GM19023 (cell line): ENCODE measurements around the gene AFAP1.

ENCODE experiments used
- ATAC-seq: cut with Tn5 transposase; IDR thresholded peaks from one replicate; pipeline ENCODE4 v1.9.1; 2021; ENCODE audit warnings: mild to moderate bottlenecking, moderate library complexity; ENCODE audit not compliant: unreplicated experiment

The AFAP1 gene

DNA sequence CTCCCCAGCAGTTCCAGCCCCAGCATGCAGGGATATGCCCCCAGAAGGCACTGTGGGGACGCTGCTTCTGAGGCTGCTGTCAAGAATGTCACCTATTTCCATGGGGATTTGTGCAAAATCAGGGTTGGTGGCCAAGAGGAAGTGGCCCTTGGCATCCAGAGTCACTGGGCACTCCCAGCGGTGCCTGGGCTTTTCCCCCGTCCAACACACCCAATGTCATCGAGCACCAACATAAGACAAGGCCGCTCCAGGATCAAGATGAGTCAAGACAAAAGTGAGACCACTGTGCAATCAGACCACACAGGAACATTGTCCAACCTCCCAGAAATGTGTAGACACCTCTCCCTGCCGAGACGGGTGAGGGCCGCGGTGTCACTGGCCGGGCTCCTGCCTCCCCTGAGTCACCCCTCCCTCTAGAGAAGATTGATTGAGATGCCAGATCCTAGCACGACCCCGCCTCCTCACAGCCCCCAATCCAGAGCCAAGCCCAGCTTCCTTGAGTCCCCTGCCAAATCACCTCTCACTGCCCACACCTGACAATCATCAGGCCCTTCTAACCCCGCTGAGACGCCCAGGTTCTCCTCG lies 194.3 kb downstream of the AFAP1 start:
- no peak for ATAC-seq

DNA sequence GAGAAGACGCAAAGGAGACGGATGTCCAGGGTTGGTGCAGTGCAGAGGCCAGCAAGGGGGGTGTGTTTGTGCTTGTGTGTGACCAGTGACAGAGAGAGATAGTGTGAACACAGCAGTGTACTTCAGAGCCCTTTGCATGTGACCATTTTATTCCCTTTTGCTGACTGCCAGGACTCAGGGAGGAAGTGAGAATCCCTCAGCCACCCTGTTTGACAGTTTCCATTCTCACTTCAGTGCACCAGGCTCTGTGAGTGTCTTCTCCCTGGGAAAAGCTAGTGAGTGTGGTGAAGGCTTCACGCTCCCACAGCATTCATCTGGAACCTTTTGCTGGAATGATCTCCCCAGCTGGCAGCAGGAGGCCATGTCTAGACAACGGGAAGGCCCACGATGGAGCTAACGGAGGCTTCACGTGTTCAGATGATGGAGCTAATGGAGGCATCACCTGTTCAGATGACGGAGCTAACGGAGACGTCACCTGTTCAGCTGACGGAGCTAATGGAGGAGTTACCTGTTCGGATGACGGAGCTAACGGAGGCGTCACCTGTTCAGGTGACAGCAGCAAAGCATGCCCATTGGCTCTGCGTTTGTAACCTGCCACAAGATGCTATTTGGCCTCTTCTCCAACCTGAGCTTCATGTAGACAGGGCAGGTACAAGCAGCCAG lies 195.4 kb downstream of the AFAP1 start:
- ATAC-seq = no peak

DNA sequence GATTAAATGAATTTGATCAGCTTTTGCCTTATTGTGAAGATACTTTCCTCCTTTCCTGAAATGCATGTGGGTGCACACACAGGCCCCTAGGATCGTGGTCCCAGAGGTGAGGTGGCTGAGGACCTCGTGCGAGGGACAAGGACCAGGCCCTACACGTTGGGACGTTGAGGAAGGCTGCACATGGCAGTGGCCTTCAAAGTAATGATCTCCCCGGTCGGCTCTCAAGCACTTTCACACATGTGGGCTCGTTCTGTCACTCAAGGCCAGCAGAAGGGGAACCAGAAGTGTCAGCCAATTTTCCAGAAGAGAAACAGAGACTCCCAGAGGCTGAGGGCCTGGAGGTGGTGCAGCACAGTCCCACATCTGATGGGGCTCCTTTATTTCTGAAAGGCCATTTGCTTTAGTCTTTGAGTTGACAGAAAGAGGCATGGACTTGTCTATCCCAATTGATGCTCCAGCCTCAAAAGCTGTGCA lies 196.8 kb downstream of the AFAP1 start:
- ATAC-seq = no peak

DNA sequence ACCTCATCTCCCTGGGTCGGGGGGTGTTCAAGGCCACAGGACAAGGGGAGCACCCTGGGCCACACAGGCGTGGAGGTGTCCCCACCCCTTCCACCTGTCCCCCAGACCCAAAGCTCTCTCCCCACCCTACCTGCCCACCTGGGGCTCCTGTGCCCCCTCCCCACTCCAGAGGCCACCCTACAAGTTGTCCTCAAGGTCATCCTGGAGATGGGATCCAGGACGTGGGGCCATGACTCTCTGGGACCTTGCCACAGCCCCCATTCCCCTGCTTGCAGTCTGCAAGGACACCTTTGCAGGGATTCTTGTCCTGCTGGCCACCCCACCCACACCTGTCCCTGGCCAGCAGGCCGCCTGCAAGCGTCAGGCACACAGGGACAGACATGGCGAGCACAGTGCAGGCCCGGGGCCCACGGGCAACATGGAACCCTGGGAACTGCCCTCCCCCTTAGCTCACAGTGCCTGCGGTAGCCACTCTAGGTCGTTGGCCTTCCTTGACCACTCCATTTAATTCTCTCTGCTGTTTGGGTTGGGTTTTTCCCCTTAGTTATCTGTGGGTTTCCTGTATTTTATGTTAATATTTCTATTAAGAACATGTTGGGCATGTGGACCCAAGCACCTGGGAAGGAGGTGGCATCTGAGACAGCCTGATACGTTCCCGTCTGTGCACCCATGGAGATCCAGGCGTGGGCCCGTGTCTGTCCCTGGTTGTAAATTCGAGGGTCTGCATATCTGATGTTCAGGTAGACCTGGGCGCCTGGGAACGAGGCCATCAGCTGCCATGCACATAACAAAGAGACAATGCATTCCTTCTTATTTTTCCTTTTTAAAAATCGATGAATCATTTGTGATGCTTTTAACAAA lies 197.5 kb downstream of the AFAP1 start:
- ATAC-seq = no peak

DNA sequence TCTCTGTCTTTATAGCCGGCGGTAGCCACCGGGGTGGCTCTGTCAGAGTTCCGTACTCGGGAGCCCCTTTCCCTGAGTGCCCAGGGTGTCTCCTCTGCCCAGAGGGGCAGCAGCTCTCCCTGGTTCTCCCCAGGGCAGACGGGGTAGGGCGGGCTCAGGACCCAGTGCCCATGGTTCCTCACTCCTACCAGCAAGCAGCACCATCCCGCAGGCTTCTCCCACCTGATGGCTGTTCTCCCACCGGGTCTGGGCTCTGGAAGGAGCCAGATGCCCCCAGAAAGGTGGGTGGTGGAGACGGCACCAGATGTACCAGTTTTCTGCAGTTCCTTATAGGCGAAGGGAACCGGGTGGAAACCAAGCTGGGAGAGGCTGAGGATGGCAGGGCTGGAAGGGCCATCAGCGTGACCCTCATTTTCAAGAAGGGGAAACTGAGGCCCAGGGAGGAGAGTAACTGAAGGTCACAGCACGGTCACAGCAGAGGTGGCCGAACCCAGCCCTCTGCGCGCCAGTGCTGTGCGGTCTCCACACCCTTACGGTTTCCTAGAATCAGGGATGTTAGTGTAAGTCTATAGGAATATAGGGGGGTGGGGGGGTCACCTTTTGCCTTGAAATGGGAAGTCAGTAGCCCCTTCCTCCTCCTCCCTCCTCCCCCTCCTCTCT lies 198.7 kb downstream of the AFAP1 start:
- no peak for ATAC-seq

DNA sequence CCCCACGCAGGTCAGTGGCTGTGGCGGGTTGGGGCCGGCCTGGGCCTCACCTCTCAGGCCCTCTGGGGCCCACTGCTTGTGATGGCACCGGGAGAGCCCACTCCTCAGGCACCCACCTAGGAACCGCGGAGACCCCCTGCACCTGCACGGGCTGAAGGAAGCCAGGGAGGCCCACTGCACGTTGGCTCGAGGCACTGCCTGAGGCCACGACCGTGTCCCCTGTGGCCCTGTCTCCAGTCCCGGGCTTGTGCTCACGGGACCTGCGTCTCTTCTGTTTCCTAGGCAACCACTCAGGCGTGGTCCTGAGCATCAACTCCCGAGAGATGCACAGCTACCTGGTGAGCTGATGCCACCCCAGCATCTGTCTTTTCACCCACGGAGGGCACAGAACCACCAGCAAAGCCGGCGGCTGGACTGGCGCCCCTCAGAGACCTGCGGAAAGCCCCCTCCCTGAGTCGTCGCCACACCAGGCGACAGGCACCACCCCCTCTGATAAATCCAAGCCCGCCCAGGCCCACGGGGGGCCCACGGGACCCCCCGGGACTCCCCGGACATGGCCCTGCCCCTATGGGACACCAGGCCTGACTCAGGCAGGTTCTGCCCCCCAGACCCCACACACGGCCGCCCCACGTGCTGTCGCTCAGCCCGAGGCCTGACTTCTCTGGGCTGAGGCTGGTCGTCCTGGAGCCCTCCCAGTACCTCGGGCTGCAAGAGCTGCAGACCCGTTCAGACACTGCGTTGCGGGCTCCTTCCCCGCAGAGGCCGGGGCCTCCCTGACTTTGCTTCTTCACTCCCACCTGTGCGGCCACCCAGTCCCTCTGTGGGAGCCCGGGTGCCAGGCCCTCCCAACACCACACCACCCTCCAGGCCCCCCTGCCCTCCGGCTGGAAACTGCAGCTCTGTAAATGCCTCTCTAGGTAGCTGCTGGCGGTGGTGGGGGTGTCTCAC lies 199.5 kb downstream of the AFAP1 start:
- ATAC-seq = no peak

DNA sequence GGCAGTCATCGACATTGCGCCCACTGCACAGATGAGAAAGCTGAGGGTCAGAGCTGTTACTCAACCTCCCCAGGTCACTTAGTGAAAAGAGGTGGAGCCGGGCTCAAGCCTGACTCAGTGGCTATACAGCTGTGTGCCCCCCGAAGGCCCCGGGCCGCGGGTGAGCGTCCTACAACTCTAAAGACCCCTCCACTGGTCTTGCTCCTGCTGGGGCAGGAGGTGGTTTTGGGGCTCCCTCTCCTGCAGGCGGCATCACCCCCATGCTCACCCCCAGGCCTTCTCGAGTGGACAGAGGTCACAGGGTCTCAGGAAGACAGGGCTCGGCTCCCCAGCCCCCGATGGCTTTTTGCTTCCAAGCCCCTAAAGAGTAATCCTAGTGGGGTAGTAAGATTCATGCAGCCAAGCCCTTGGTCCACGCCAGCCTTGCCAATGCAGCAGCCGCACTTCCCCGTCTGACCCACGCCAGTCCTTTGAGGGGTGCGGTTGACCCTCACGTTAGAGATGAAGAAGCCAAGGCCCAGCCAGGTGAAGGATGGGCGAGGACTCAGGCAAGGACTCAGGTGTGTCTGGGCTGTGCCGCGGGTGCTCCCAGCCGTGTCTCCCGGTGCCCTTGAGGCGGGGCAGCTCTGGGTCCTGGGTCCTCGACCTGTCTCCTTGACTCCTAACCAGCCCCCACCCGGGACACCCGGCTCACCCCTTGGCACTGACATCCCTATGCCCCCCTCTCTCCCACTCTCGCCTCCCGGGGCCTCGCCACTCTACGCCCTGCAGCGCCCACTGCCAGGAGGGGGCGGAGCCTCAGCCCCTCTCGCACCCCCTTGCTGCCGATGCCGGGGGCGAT lies 200.4 kb downstream of the AFAP1 start:
- ATAC-seq = no peak

DNA sequence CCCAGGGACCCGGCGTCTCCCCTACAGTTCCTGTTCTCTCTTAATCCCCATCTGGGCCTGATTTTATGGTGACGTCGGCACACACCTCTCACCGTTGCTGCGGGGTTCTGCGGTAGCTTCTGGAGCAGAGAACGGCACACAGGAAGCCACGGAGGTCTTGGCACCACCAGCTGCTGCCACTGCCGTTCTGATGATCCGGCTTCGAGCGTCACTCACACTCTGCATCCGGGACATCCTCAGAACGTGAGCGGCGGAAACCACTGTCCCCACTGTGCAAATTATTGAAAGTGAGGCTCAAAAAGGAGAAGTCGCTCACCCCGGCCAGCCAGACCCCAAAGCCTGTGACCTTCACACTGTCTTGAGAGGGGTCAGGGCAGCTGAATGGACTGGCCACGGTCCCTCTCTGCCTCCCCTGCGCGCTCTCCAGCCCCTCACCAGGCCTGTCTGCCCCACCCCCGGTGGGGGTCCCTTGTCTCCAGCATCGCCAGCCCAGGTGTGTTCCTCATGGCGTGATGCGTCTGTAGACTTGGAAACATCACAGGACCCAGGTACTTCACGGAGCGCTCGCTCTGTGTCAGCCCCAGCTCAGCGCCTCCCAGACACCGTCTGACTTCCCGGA lies 201.1 kb downstream of the AFAP1 start:
- no peak for ATAC-seq

DNA sequence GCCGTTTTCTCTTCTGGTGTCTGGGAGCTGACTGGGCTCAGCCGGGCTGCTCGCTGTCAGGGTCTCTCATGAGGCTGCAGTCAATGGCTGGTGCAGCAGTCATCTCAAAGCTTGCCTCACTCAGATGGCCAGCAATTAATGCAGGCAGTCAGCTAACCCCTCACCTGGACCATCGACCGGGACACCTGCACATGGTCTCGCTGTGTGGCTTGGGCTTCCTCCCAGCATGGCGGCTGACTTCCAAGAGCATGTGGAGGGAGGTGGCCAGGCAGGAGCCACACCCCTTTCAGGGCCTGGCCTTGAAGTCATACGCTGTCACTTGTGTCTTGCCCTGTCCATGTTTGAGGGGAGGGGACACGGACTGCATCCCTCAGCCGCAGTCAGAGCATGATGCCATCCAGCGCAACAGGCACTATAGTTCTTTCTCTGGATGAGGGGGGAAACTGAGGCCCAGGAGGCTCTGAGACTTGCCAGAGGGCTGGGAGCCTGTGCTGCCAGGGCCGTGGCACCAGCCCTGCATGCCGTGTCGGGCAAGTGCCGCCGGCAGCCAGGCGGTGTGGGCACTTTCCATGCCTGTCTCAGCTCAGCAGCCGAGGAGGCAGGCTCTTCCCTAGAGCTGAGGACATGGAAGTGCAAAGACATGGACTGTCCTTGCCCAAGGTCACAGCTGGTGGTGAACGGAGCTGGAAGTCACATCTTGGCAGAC lies 201.8 kb downstream of the AFAP1 start:
- ATAC-seq = no peak

DNA sequence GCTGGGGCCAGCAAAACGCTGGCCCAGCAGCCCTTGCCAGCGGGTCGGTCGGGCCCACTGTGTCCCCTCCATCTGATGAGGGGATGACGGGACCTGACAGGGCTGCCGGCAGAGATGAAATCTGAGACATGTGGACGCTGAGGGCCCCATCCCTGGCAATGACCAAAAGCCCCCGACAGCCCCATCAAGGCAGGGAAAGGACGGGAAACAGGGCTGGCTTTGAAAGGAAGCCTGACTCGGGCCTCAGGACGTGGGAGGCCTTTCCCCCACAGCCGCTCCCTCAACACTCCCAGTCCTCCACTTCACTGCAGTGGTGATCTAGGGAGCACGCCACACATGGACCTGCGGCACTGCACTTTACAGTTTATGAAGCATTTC lies 202.4 kb downstream of the AFAP1 start:
- no peak for ATAC-seq

DNA sequence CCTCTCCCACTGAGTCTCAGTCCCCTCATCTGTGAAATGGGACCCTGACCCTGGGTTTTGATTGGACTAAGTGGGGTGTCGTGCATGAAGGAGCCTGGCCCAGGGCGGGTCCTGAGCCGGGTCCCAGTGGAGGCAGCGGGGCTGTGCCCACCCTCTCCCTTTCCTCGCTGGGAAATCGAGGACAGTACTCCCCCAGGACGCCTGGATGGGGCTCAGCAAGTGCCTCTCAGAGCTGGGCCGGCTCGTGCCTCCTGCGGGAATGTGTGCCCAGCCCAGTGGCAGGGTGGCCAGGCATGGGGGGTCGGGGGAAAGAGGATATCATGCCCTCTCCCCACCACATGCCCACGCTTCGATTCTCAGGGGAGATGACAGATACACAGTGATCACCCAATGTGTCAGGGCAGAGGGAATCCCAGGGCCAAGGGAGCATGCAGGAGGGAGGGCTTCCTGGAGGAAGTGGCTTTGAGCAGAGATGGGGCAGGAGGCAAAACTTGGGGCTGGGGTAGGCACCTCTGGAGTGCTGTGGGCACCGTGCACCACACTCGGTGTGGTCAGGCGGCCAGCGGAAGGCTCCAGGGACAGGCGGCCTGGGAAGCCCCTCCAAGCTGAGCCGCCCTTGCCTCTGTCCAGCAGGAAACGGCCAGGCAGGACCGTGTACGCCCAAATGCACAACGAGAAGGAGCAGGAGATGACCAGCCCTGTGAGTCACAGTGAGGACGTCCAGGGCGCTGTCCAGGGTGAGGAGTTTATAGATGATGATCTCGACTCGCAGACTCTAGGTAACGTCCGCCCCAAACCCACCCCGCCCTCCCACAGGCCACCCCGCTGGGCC lies 203.0 kb downstream of the AFAP1 start:
- ATAC-seq = no peak

DNA sequence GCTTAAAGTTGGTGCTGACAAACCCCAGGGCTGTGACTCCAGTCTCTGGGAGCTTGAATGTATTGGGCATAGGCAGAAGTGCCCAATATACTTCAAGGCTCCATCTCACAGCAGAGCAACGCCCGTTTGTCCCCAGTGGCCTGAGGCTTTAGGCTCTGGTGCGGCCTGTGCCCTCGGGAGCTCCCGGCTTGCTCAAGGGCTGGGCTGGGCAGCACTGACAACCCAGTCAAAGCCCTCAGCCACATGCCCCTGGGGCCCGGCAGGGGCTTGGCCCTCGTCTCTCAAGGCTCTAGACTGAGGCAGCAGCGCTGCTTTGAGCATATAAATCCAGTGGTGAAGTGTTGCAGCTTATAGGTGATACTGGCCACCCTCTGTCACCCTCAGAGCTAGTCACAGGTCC lies 203.7 kb downstream of the AFAP1 start:
- no peak for ATAC-seq

DNA sequence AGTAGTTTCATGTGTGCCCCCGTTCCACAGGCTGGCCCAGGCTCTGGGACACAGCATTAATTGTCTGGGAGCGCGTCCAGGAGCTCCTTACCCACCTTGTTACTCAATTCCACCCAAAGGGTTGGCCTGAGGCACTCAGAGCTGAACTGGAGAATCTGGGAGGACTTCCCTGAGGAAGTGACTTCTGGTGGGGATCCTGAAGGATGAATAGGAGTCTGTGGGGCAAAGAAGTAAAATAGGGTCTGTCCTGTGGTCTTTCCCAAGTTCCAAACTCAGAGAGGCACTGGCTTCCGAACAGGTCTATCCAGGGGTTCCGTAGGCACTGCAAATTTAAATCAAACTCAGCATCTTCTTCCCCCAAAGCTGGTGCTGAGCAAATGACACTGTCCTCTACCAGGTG lies 204.3 kb downstream of the AFAP1 start:
- ATAC-seq = no peak

DNA sequence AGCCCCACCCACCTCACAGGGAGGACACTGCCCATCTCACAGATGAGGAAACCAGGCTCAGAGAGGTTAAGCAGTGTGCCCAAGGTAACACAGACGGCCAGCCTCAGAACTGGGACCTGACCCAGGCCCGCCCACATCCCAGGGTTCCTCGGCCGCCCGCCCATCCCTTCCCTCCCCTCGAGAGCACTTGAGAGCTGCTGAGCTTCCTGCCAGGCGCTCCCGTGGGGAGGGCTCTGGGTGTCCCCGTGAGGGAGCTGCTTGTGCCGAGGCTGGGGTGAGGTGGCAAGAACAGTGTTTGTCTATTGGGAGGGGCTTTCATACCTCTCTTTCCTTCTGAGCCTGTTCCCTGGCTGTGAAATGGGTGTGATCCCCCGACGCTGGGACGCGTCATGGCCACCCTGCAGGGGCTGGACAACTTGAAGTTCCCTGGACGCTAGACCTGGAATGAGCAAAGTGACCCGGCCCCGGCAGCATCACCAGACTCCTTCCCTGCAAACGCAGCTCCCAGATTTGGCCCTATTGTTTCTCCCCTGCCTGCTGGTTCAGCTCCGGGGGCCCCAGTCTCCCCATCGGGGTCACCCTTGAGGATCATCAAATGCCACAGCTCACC lies 204.9 kb downstream of the AFAP1 start:
- ATAC-seq = no peak

DNA sequence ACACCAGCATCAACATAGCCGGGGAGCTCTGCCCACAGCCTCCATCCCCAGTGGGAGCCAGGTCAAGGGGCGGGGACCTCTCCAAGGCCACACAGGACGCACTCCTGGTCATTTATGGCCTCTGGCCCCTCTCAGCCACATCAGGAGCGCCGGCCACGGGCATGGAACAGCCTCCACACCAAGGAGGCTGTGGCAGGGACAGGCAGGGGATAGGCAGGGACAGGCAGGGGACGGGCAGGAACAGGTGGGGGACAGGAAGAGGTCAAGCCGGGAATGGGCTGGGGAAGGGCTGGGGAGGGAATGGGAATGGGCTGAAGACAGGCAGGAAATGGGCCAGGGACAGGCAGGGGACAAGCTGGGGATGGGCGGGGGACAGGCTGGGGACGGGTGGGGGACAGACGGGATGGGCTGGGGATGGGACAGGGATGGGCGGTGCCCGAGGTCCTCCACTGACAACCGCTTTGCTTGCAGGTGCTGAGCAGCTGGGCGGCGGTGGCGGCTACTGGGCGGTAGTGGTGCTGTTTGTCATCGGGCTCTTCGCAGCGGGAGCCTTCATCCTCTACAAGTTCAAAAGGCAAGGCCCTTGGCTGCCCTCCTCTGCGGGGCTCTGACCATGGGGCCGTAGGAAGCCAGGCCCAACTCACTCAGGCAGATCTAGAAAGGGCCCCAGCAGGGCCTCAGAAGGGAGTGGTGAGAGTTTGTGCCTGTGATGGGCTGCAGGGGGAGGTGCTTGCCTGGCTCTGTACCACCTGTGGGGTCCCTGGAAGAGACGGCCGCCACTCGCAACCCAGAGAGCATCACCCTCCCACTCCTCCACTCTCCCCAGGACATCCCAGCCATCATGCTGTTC lies 205.6 kb downstream of the AFAP1 start:
- no peak for ATAC-seq

DNA sequence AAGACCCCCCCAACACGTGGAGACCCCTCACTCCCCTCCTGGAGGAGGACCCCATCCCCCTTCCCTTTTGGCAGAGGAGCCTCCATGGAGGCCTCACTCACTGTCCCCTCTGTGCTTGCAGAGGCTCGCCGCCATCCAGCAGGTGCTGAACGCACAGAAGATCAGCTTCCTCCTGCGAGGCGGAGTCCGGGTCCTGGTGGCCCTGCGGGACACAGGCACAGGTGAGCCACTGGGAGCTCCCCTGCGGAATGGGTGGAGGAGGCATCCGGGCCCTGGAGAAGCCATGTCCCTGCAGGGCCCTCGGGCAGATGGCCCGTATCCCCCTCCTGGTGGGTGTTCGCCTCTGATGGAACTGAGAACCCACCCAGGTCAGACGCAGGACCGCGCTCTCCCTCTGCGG lies 206.5 kb downstream of the AFAP1 start:
- no peak for ATAC-seq
